ENCODE data around the gene FAM53B.
"Not testable (repeated sequence)": the region's sequence is repeated elsewhere in the genome, so short reads cannot be mapped to it uniquely, and the experiment has no call there.

FAM53B gene, protein sequence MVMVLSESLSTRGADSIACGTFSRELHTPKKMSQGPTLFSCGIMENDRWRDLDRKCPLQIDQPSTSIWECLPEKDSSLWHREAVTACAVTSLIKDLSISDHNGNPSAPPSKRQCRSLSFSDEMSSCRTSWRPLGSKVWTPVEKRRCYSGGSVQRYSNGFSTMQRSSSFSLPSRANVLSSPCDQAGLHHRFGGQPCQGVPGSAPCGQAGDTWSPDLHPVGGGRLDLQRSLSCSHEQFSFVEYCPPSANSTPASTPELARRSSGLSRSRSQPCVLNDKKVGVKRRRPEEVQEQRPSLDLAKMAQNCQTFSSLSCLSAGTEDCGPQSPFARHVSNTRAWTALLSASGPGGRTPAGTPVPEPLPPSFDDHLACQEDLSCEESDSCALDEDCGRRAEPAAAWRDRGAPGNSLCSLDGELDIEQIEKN

DNA sequence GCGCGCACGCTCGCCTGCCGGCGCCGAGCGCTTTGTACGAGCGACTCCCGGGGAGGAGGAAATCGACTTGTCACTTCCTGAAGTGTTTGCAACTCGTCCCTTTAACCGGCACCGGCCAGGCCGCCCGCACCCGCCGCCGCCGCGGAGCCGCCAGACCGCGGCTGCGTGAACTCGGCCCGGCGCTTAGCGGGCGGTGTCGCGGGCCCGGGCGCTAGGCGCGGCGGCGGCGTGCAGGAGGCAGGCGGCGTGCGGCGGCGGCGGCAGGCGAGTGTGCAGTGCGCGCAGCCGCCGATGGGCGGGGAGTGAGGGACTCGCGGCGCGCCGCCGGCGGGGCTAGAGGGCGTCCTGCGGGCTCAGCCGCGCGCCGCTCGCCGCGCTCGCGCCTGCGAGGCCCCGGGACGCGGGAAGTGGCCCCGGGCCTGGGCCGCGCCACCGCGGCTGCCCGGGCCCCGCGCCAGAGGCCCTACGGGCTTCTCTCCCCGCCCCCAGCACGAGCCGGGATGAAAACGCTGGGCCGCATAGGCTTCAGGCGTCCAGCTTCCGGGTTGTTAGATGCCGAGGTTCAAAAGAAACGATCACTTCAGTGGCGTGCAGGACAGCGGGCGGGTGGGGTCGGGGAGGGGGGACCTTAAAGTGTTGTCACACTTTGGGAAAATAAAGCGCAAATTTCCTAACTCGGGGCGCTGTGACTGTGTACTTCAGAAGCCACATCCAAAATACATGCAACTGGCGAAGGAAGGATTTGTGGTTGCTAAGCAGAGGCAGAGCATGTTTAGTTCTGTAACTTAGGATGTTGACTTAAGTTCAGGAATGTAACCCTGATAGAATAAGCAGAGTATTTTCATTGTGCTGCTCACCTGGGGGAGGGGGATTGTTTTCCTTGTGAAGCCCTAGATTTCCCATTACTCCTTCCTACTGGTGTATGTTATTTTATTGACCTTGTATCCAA is at the start of gene FAM53B:
FAM53B (minus strand) TSS at position 277 of the 949 bp plus-strand sequence. CDS start 37,665 bp downstream, outside the sequence.
- no peaks in the 10 kb centered on the region for H3K9me3 Mint-ChIP-seq
- H3K27me3 Mint-ChIP-seq, result no peaks in the 10 kb centered on the region
- peaks cover 1 to 13% of the 10 kb centered on the region in 2 donors for H3K36me3 Mint-ChIP-seq
- peak within 1 kb of the TSS; percentile 93 to 95 for H3K4me3 Mint-ChIP-seq
- peak; percentile 69 for DNase-seq
- H3K4me1 Mint-ChIP-seq, result peaks cover 36 to 45% of the 10 kb centered on the region in 2 donors
- H3K27ac Mint-ChIP-seq, result peak within 1 kb of the TSS; percentile 94
- ATAC-seq (replicated peaks), result peak; percentile 66 to 73

DNA sequence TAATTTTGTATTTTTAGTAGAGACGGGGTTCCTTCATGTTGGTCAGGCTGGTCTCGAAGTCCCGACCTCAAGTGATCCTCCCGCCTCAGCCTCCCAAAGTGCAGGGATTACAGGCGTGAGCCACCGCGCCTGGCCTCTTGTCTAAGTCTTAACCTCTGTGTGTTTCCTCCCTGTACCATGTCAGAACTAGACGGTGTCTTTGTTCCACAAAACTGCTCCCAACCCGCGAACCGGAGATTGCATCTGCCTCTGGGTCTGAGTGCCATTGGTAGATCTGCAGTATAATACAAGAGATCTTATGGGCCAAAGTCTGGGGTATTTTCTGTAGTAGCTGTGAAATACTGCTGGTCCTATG is 48.8 kb upstream of the FAM53B start:
- DNase-seq, result no peak
- no peak for ATAC-seq (replicated peaks)
- Mint-ChIP-seq H3K27me3 (no peaks in the 10 kb centered on the region), H3K27ac (peak overlapping the region; percentile 98), H3K9me3 (no peaks in the 10 kb centered on the region), H3K36me3 (peaks cover 7 to 13% of the 10 kb centered on the region in 2 donors), H3K4me3 (peak overlapping the region; percentile 97 to 98), H3K4me1 (peaks cover 8 to 18% of the 10 kb centered on the region in 2 donors)

DNA sequence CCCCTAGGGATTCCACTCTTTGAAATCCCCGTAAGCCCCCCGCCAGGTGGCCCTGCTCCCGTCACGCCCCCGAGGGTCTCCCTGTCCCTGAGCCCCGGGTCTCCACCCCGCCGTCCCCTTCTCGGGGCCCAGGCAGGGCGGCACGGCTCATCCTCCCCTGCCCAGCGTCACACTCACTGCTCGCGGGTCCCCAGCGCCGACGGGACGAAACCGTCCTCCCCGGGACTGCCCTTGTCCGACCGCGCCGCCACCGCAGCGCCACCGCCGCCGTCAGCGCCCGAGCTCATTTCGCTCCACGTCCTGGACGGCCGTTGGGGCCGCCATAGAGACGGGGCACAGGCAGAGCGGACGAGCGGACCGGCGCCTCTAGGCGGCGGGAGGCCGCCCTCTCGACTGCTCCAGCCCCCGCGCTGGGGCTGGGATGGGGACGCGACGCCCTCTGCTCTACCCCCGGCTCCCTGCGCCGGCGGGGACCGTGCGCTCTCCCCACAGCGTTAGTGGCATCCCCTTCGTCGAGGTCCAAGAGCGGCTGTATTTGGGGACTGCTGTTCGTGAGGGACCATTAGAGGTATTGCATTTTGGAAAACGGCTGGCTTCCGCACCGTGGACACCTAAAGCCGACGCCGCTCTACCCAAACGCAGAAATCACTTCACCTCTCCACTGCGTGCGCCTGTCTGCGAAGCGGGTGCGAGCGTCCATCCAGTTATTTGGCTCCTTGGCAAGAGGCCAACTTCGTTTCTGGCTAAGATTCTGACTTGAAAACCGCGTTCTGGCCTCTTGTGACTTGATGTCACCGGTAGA is 47.6 kb upstream of the FAM53B start, which contains the start of gene EEF1AKMT2:
EEF1AKMT2 (minus strand) TSS at position 341 of the 802 bp plus-strand sequence; CDS start at position 287, 54 bp downstream.
- Mint-ChIP-seq H3K27ac (peak within 1 kb of the TSS; percentile 98), H3K4me1 (peaks cover 8 to 18% of the 10 kb centered on the region in 2 donors), H3K4me3 (peak within 1 kb of the TSS; percentile 97 to 98), H3K36me3 (peaks cover 7 to 19% of the 10 kb centered on the region in 2 donors), H3K27me3 (no peaks in the 10 kb centered on the region), H3K9me3 (no peaks in the 10 kb centered on the region)
- ATAC-seq (replicated peaks) (peak; percentile 97 to 99), DNase-seq (peak; percentile 86)

DNA sequence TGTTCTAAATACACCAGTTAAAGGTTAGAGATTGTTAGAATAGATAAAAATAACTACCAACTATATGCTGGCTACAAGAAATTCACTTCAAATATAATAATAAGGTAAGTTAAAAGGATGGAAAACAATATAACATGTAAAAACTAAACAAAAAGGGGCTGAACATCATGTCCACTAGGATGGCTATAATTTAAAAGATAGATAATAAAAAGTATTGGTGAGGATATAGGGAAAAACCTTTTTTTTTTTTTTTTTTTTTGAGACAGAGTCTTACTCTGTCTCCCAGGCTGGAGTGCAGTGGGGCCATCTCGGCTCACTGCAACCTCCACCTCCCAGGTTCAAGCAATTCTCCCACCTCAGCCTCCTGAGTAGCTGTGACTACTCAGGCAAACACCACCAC is 38.7 kb upstream of the FAM53B start:
- not testable (repeated sequence) for ATAC-seq (replicated peaks); H3K4me1 Mint-ChIP-seq; H3K27me3 Mint-ChIP-seq; H3K27ac Mint-ChIP-seq; H3K4me3 Mint-ChIP-seq; H3K9me3 Mint-ChIP-seq; DNase-seq
- H3K36me3 Mint-ChIP-seq, result peaks cover 27 to 32% of the 10 kb centered on the region in 2 donors

DNA sequence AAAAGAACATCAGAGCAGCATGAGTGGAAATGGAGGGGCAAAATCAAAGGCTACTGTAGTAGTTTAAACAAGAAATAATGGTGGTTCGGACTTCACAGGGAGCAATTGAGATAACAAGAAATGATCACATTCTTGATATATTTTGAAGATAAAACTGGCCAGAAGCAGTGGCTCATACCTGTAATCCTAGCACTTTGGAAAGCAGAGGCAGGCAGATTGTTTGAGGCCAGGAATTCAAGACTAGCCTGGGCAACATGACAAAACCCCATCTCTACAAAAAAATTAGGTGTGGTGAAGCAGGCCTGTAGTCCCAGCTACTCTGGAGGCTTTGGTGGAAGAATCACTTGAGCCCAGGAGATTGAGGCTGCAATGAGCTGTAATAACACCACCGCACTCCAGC is 24.6 kb upstream of the FAM53B start:
- H3K9me3 Mint-ChIP-seq, result no peaks in the 10 kb centered on the region
- no peak overlapping the region for H3K27ac Mint-ChIP-seq
- no peaks in the 10 kb centered on the region for H3K4me1 Mint-ChIP-seq
- ATAC-seq (replicated peaks), result no peak
- no peak overlapping the region for H3K4me3 Mint-ChIP-seq
- H3K36me3 Mint-ChIP-seq, result peaks cover 38 to 56% of the 10 kb centered on the region in 2 donors
- DNase-seq, result no peak
- H3K27me3 Mint-ChIP-seq, result no peaks in the 10 kb centered on the region

- Mint-ChIP-seq H3K27me3 (no peaks in the 10 kb centered on the region), H3K4me3 (no peak overlapping the region), H3K36me3 (peaks cover 20 to 32% of the 10 kb centered on the region in 2 donors), H3K9me3 (no peaks in the 10 kb centered on the region), H3K4me1 (no peaks in the 10 kb centered on the region), H3K27ac (no peak overlapping the region)
- ATAC-seq (replicated peaks) (no peak), DNase-seq (no peak)
These were observed 21.1 kb upstream of the FAM53B start for GRCh38 chr10:124765256-124765655.

- Mint-ChIP-seq H3K27me3 (no peaks in the 10 kb centered on the region), H3K4me3 (no peak overlapping the region), H3K4me1 (no peaks in the 10 kb centered on the region), H3K27ac (no peak overlapping the region), H3K9me3 (no peaks in the 10 kb centered on the region), H3K36me3 (peaks cover 16 to 21% of the 10 kb centered on the region in 2 donors)
- ATAC-seq (replicated peaks), result no peak
- DNase-seq, result no peak
These were observed 19.1 kb upstream of the FAM53B start for GRCh38 chr10:124763267-124763666.

DNA sequence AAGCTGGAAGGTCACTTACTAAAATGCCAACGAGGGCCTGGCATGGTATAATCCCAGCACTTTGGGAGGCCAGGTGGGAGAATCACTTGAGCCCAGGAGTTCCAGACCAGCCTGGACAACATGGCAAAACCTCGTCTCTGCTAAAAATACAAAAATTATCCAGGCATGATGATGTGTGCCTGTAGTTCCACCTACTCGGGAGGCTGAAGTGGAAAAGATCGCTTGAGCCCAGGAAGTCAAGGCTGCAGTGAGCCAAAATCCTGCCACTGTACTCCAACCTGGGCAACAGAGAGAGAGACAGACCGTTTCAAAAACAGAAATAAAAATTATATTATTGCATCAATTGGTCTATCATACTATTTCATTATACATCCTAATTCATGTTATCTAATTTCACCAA is 18.1 kb upstream of the FAM53B start:
- DNase-seq (no peak), ATAC-seq (replicated peaks) (no peak)
- Mint-ChIP-seq H3K4me1 (no peaks in the 10 kb centered on the region), H3K36me3 (peaks cover 16 to 20% of the 10 kb centered on the region in 2 donors), H3K27me3 (no peaks in the 10 kb centered on the region), H3K9me3 (no peaks in the 10 kb centered on the region), H3K27ac (no peak overlapping the region), H3K4me3 (no peak overlapping the region)

GRCh38 chr10:124756156-124756903 is 12.2 kb upstream of the FAM53B start:
- H3K27ac Mint-ChIP-seq, result no peak overlapping the region
- no peak overlapping the region for H3K4me3 Mint-ChIP-seq
- peaks cover 19 to 39% of the 10 kb centered on the region in 2 donors for H3K36me3 Mint-ChIP-seq
- H3K9me3 Mint-ChIP-seq, result no peaks in the 10 kb centered on the region
- DNase-seq (no peak), ATAC-seq (replicated peaks) (no peak)
- no peaks in the 10 kb centered on the region for H3K27me3 Mint-ChIP-seq
- H3K4me1 Mint-ChIP-seq, result peaks cover 0 to 3% of the 10 kb centered on the region in 2 donors

DNA sequence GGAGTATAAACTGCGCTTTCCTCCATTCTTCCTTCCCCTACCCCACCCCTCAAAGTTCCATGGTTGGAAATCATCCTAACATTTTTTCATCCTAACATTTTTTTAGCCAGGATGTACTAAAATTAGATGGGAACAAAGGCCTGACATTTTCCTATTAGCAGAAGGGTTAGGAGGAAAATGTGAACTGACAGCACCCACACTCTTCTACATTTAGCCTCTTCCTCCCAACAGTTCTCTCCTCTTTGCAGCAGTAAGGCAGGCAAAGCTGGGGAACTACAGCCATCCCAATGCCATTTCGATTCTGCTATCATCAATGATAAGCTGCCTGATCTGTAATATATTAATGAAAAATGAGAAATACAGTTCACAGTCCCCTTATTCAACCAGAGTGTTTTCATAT is 11.4 kb upstream of the FAM53B start:
- peaks cover 13 to 32% of the 10 kb centered on the region in 2 donors for H3K36me3 Mint-ChIP-seq
- no peak overlapping the region for H3K27ac Mint-ChIP-seq
- no peaks in the 10 kb centered on the region for H3K27me3 Mint-ChIP-seq
- no peak for ATAC-seq (replicated peaks)
- H3K4me3 Mint-ChIP-seq, result no peak overlapping the region
- DNase-seq, result no peak
- H3K9me3 Mint-ChIP-seq, result no peaks in the 10 kb centered on the region
- H3K4me1 Mint-ChIP-seq, result peaks cover 0 to 3% of the 10 kb centered on the region in 2 donors

- H3K27me3 Mint-ChIP-seq, result no peaks in the 10 kb centered on the region
These were observed 10.0 kb upstream of the FAM53B start for GRCh38 chr10:124754227-124754626.

GRCh38 chr10:124748953-124749645 is 4.9 kb upstream of the FAM53B start:
- H3K4me3 Mint-ChIP-seq, result no peak overlapping the region
- no peaks in the 10 kb centered on the region for H3K27me3 Mint-ChIP-seq
- H3K27ac Mint-ChIP-seq, result no peak overlapping the region
- no peaks in the 10 kb centered on the region for H3K9me3 Mint-ChIP-seq
- ATAC-seq (replicated peaks) (no peak), DNase-seq (no peak)
- H3K36me3 Mint-ChIP-seq, result peaks cover 4 to 11% of the 10 kb centered on the region in 2 donors
- peaks cover 8 to 10% of the 10 kb centered on the region in 2 donors for H3K4me1 Mint-ChIP-seq

More at GRCh38 chr10:124754227-124754626, 10.0 kb upstream of the FAM53B start:
- Mint-ChIP-seq H3K9me3 (no peaks in the 10 kb centered on the region), H3K4me3 (no peak overlapping the region), H3K36me3 (peaks cover 12 to 30% of the 10 kb centered on the region in 2 donors), H3K27ac (no peak overlapping the region), H3K4me1 (peaks cover 3 to 4% of the 10 kb centered on the region in 2 donors)
- DNase-seq, result no peak
- ATAC-seq (replicated peaks), result no peak

- no peak for ATAC-seq (replicated peaks)
- Mint-ChIP-seq H3K9me3 (no peaks in the 10 kb centered on the region), H3K27ac (no peak overlapping the region), H3K4me3 (no peak overlapping the region), H3K27me3 (no peaks in the 10 kb centered on the region), H3K36me3 (peaks cover 3 to 11% of the 10 kb centered on the region in 2 donors), H3K4me1 (peaks cover 8 to 10% of the 10 kb centered on the region in 2 donors)
- DNase-seq, result no peak
These were observed 4.0 kb upstream of the FAM53B start for GRCh38 chr10:124748166-124748565.
